Stomach (tissue), 9 donors: ENCODE results near the gene C17orf113. TPM values are rescaled to one million over a fixed set of nuclear protein-coding genes. Genes with fewer than 3 reads are reported as not detected.

ENCODE experiments used
- DNase-seq, 2 donors: peaks; one replicate each; pipeline versions ENCODE4 v3.0.0 to v3.0.0-alpha.2; 2013 to 2019
- H3K27ac ChIP-seq, 5 donors: fragments of 200-600 bp in 4 of 5; sonication (generic) in 4 of 5; one replicate each; pipeline ENCODE4 v1.5.1; 2013 to 2019; ENCODE audit warnings: mild to moderate bottlenecking in 1 of 5, moderate library complexity in 1 of 5
- H3K27me3 ChIP-seq, 3 donors: fragments of 200-600 bp; sonication (generic); one replicate each; pipeline ENCODE4 v1.5.1; 2017 to 2019; ENCODE audit warnings: mixed run types in 1 of 3
- H3K36me3 ChIP-seq, 4 donors: fragments of 200-600 bp; sonication (generic); 1 replicate in 3 of 4; 2 replicates in 1 of 4; pipeline ENCODE4 v1.5.1; 2016 to 2019
- H3K4me1 ChIP-seq, 4 donors: fragments of 200-600 bp; sonication (generic); one replicate each; pipeline ENCODE4 v1.5.1; 2016 to 2019
- H3K4me3 ChIP-seq, 4 donors: fragments of 200-600 bp; sonication (generic) in 3 of 4; one replicate each; pipeline ENCODE4 v1.5.1; 2016 to 2019; ENCODE audit warnings: mild to moderate bottlenecking in 1 of 4
- H3K9me3 ChIP-seq, 4 donors: fragments of 200-600 bp; sonication (generic); one replicate each; pipeline ENCODE4 v1.5.1; 2016 to 2019
- EP300 ChIP-seq: sonication (generic); formaldehyde crosslinking; IDR thresholded peaks from one replicate; pipeline ENCODE4 v1.6.1; 2017; ENCODE audit warnings: antibody characterized with exemption
- POLR2A ChIP-seq, 4 donors: fragments of 450-650 bp; IDR thresholded peaks; one replicate each; pipeline ENCODE4 v1.6.1; 2016; ENCODE audit warnings: antibody characterized with exemption in 4 of 4, control low read depth in 2 of 4, mild to moderate bottlenecking in 1 of 4, moderate library complexity in 1 of 4
- POLR2AphosphoS5 ChIP-seq, 3 donors: sonication (generic); formaldehyde crosslinking; IDR thresholded peaks; one replicate each; pipeline ENCODE4 v1.6.1; 2016; ENCODE audit warnings: antibody characterized with exemption in 3 of 3
- WGBS, 5 donors: extraction: QIAGEN DNeasy Blood & Tissue Kit in 3 of 5; methylation state at CpG; one replicate each; pipeline versions ENCODE4 v1.1.5 to v1.1.7; 2013 to 2018; 5-methylcytosine and 5-hydroxymethylcytosine counted together
- intact Hi-C: fragments of 100-400 bp; cut with DNase I; formaldehyde crosslinking; loops from one replicate; pipeline ENCODE4 v1.15.1; 2023; ENCODE audit warnings: low total_unique reads
- polyA plus RNA-seq, 3 donors: library from polyadenylated mRNA; stranded (reverse); fragments of 200-250 nt; gene quantifications; one replicate each; pipeline ENCODE4 v1.2.3, GENCODE V29; 2013
- total RNA-seq, 5 donors: library from RNA; depleted of rRNA; stranded (reverse); fragments of >200 nt; gene quantifications; one replicate each; pipeline versions ENCODE4 v1.1.0 to v1.2.3, GENCODE V29; 2014 to 2016
- TF ChIP-seq, protein P1 (sequence below), 7 experiments: fragments of 450-650 bp in 4 of 7; fragments of 200-600 bp in 3 of 7; sonication (generic) in 3 of 7; IDR thresholded peaks; one replicate each; pipeline ENCODE4 v1.5.1; 2016 to 2019; ENCODE audit warnings: antibody characterized with exemption in 7 of 7, control low read depth in 2 of 7, mild to moderate bottlenecking in 1 of 7
- donor health status: healthy with polysubstance abuse.
- donor health status: Bipolar disorder and iron deficiency.
- donor health status: healthy.

The C17orf113 gene
- total and polyA plus RNA-seq, 8 donors = 0.31 to 5.2 (median 1.4) TPM; not detected in 2

DNA sequence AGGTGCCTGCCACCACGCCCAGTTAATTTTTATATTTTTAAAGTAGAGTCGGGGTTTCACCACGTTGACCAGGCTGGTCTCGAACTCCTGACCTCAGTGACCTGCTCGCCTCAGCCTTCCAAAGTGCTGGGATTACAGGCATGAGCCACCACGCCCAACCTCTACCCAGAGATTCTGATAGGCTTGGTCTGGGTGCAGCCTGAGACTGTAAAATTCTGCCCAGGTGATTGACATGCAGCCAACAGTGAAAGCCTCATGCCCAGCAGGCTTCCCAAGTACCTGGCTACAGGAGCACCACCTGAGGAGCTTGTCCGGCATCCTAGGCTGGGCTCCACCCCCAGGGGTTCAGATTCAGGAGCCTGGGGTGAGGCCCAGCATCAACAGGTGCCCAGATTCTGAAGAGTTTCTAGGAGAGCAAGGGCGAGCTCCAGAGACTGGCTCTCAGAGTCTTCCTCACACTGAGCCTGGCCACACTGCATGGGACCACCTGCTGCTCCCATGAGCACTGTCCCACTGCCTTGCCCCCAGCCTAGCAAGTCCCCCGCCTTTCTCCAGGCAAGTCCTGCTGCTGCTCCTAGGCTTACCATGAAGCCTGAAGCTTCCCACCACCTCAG lies 31.2 kb upstream of the C17orf113 start:
- 53 to 75% (median 69%) methylated on average over 8 to 9 of the region's 9 CpGs for WGBS, 5 donors
- Histone ChIP-seq H3K36me3 (no peaks in the 10 kb centered on the region), H3K27me3 (peaks cover 0 to 24% (median 0%) of the 10 kb centered on the region in 3 donors), H3K4me1 (no peaks in the 10 kb centered on the region), H3K4me3 (no peak overlapping the region), H3K9me3 (no peaks in the 10 kb centered on the region), H3K27ac (no peak overlapping the region)
- TF ChIP-seq EP300 (no peak), POLR2AphosphoS5 (IDR thresholded peaks at IDR 0.05) (no peak), POLR2A (IDR thresholded peaks at IDR 0.05) (no peak)
- TF ChIP-seq, protein P1, sequence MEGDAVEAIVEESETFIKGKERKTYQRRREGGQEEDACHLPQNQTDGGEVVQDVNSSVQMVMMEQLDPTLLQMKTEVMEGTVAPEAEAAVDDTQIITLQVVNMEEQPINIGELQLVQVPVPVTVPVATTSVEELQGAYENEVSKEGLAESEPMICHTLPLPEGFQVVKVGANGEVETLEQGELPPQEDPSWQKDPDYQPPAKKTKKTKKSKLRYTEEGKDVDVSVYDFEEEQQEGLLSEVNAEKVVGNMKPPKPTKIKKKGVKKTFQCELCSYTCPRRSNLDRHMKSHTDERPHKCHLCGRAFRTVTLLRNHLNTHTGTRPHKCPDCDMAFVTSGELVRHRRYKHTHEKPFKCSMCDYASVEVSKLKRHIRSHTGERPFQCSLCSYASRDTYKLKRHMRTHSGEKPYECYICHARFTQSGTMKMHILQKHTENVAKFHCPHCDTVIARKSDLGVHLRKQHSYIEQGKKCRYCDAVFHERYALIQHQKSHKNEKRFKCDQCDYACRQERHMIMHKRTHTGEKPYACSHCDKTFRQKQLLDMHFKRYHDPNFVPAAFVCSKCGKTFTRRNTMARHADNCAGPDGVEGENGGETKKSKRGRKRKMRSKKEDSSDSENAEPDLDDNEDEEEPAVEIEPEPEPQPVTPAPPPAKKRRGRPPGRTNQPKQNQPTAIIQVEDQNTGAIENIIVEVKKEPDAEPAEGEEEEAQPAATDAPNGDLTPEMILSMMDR (IDR thresholded peaks at IDR 0.05) = no peak
- intact Hi-C loops = no loop called here
- DNase-seq = no peak

DNA sequence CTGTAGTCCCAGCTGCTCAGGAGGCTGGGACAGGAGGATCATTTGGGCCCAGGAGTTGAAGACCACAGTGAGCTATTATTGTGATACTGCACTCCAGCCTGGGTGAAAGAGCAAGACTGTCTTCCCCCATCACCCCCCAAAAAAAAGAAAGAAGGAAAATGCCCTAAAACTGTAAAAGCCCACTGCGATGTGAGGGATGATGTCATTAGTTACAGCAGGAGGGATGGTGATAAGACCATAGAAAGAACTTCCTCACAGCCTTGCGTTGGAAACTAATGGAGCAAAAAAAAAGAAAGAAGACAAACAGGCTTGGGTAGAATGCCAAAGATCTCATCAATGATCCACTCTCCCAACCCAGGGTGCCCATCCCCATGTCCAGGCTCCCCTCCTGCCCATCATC lies 29.1 kb upstream of the C17orf113 start:
- intact Hi-C loops = no loop called here

DNA sequence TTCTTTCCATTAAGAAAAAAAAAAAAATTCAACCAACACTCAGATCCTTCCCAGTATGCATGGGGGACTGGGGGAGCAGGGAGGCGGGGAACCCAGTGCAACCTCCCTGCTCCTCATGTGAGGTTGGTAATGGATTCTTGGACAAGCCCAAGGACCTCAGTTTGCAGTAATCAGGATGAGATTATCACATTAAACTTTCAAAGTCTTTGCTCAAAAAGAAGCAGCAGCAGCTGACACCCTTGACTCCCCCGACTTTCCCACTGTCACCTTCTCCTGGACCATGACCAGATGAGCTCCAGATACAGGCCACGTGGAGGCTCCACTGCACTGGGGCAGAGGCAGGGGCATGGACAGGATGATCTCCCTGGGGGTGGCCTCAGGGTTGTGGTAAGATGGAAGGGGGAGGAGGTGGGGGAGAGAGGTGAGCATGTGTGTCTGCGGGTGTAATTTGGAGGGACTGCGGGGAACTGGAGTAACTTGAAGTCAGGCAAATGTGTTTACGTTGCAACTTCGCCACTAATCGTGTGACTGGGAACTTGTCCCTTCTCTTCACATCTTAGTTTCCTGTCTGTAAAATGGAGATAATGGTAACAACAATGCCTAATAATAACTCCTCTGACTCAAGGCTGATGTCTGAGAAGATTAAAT lies 28.1 kb upstream of the C17orf113 start:
- H3K4me1 ChIP-seq = no peaks in the 10 kb centered on the region
- no peak for DNase-seq
- TF ChIP-seq, protein P1 (IDR thresholded peaks at IDR 0.05) = no peak
- no peak for TF ChIP-seq EP300
- TF ChIP-seq POLR2A (IDR thresholded peaks at IDR 0.05) = no peak
- no peak for TF ChIP-seq POLR2AphosphoS5 (IDR thresholded peaks at IDR 0.05)
- 50 to 61% (median 56%) methylated on average over 8 of the region's 8 CpGs for WGBS, 5 donors
- peaks cover 0 to 13% (median 1%) of the 10 kb centered on the region in 3 donors for H3K27me3 ChIP-seq
- intact Hi-C loops = no loop called here
- no peaks in the 10 kb centered on the region for H3K9me3 ChIP-seq
- H3K4me3 ChIP-seq = no peak overlapping the region
- H3K36me3 ChIP-seq = no peaks in the 10 kb centered on the region
- no peak overlapping the region for H3K27ac ChIP-seq

More for the DNA sequence above, 29.1 kb upstream of the C17orf113 start:
- Histone ChIP-seq H3K4me3 (no peak overlapping the region), H3K36me3 (no peaks in the 10 kb centered on the region), H3K4me1 (no peaks in the 10 kb centered on the region), H3K9me3 (no peaks in the 10 kb centered on the region), H3K27ac (no peak overlapping the region), H3K27me3 (peaks cover 0 to 8% (median 0%) of the 10 kb centered on the region in 3 donors)
- no peak for DNase-seq
- no peak for TF ChIP-seq POLR2AphosphoS5 (IDR thresholded peaks at IDR 0.05)
- WGBS, 5 donors = 52 to 81% (median 67%) methylated on average over 2 of the region's 2 CpGs

DNA sequence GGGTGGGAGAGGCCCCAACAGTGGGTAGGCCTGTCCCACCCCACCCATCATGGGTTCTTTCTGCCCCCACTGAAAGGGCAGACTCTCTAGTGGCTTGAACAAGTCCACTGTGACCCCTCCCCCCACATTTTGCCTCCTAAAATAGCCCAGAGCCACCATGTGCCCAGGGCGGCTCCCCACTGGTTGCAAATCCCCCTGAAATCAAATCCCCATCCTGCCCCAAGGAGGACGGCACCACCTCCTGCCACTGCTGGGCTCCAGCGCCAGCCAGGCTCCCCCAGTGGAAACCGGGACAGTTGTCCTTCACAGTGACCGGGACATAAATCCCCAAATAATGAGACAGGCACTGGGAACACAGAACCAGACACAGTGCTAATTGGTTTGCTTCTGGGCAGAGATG lies 27.4 kb upstream of the C17orf113 start:
- 81 to 100% (median 91%) methylated on average over 3 to 5 of the region's 5 CpGs for WGBS, 5 donors
- Histone ChIP-seq H3K36me3 (no peaks in the 10 kb centered on the region), H3K27me3 (peaks cover 0 to 21% (median 6%) of the 10 kb centered on the region in 3 donors), H3K9me3 (no peaks in the 10 kb centered on the region), H3K4me3 (no peak overlapping the region), H3K27ac (no peak overlapping the region), H3K4me1 (peaks cover 0 to 2% (median 1%) of the 10 kb centered on the region in 4 donors)
- no peak for TF ChIP-seq POLR2A (IDR thresholded peaks at IDR 0.05)
- no peak for TF ChIP-seq POLR2AphosphoS5 (IDR thresholded peaks at IDR 0.05)
- TF ChIP-seq, protein P1 (IDR thresholded peaks at IDR 0.05) = no peak
- TF ChIP-seq EP300 = no peak
- intact Hi-C loops = no loop called here
- no peak for DNase-seq
